GM23338 (cell line): ENCODE measurements around the gene LRTM1. TPM values are rescaled to one million over a fixed set of nuclear protein-coding genes. Genes with fewer than 3 reads are reported as not detected.

Experiments
- ATAC-seq: fragments of 200-7000 bp; cut with Tn5 transposase; 3 replicates; pipeline ENCODE4 v1.9.1; 2020
- DNase-seq: peaks from one replicate; pipeline ENCODE4 v3.0.0-alpha.2; 2015; ENCODE audit warnings: low spot score
- H2AFZ ChIP-seq: fragments of 200-600 bp; sonication (generic); 2 replicates; pipeline ENCODE4 v1.8.0; 2016; ENCODE audit warnings: antibody characterized with exemption, mild to moderate bottlenecking, moderate library complexity
- H3F3A ChIP-seq: fragments of 200-600 bp; sonication (generic); replicated peaks from 2 replicates; pipeline ENCODE4 v1.8.0; 2017; ENCODE audit warnings: antibody characterized with exemption, mixed run types, low read depth
- H3K27ac ChIP-seq: fragments of 200-600 bp; sonication (generic); 2 replicates; pipeline ENCODE4 v1.6.1; 2016; ENCODE audit warnings: low read depth
- H3K27me3 ChIP-seq: fragments of 200-600 bp; sonication (generic); 2 replicates; pipeline ENCODE4 v1.8.0; 2016; ENCODE audit warnings: mild to moderate bottlenecking, mixed run types, moderate library complexity; ENCODE audit not compliant: insufficient read depth
- H3K36me3 ChIP-seq: fragments of 200-600 bp; sonication (generic); 2 replicates; pipeline ENCODE4 v1.8.0; 2016; ENCODE audit warnings: mild to moderate bottlenecking; ENCODE audit not compliant: insufficient read depth
- H3K4me1 ChIP-seq: fragments of 200-600 bp; sonication (generic); 2 replicates; pipeline ENCODE4 v1.8.0; 2016; ENCODE audit warnings: mild to moderate bottlenecking, moderate library complexity; ENCODE audit not compliant: insufficient read depth
- H3K4me2 ChIP-seq: fragments of 200-600 bp; sonication (generic); 2 replicates; pipeline ENCODE4 v1.7.1; 2017; ENCODE audit warnings: mixed run types
- H3K4me3 ChIP-seq: fragments of 200-600 bp; sonication (generic); 2 replicates; pipeline ENCODE4 v1.6.1; 2016; ENCODE audit warnings: mixed run types
- H3K79me2 ChIP-seq: fragments of 200-600 bp; sonication (generic); replicated peaks from 2 replicates; pipeline ENCODE4 v1.8.0; 2017; ENCODE audit warnings: mild to moderate bottlenecking; ENCODE audit not compliant: insufficient read depth
- H3K9me2 ChIP-seq: fragments of 200-600 bp; sonication (generic); 2 replicates; pipeline ENCODE4 v1.8.0; 2017; ENCODE audit not compliant: insufficient read depth
- H4K20me1 ChIP-seq: fragments of 200-600 bp; sonication (generic); replicated peaks from 2 replicates; pipeline ENCODE4 v1.8.0; 2017; ENCODE audit warnings: mild to moderate bottlenecking; ENCODE audit not compliant: insufficient read depth
- H3K27ac Mint-ChIP-seq: 2 replicates; pipeline ENCODE4 v1.8.0; 2020; ENCODE audit warnings: inconsistent platforms, mild to moderate bottlenecking, moderate library complexity, mixed read lengths
- H3K27me3 Mint-ChIP-seq: 3 replicates; pipeline ENCODE4 v1.8.0; 2022; ENCODE audit warnings: low read depth, mild to moderate bottlenecking, moderate library complexity, mixed read lengths, inconsistent platforms; ENCODE audit not compliant: insufficient read depth, poor library complexity
- H3K36me3 Mint-ChIP-seq: 3 replicates; pipeline ENCODE4 v1.8.0; 2021; ENCODE audit warnings: low read depth, mild to moderate bottlenecking, inconsistent platforms, moderate library complexity, mixed read lengths
- H3K4me1 Mint-ChIP-seq: 3 replicates; pipeline ENCODE4 v1.8.0; 2020; ENCODE audit warnings: mild to moderate bottlenecking, inconsistent platforms, mixed read lengths
- H3K4me3 Mint-ChIP-seq: 3 replicates; pipeline ENCODE4 v1.8.0; 2021; ENCODE audit warnings: moderate library complexity, mild to moderate bottlenecking, inconsistent platforms, mixed read lengths
- H3K9me3 Mint-ChIP-seq: 3 replicates; pipeline ENCODE4 v1.8.0; 2020; ENCODE audit warnings: moderate library complexity, mild to moderate bottlenecking, inconsistent platforms, mixed read lengths
- CREB1 ChIP-seq: fragments of 250-450 bp; sonication (Bioruptor Pico); IDR thresholded peaks from 2 replicates; pipeline ENCODE4 v1.5.0; 2020; ENCODE audit warnings: low read depth, mild to moderate bottlenecking, moderate library complexity
- CTCF ChIP-seq, 2 experiments: fragments of 200-600 bp in 1 of 2; sonication (generic) in 1 of 2; conservative IDR thresholded peaks; 2 replicates each; pipeline versions ENCODE4 v1.5.1 to v1.6.1; 2016 to 2017; ENCODE audit warnings: antibody characterized with exemption in 2 of 2, low read depth in 2 of 2, mild to moderate bottlenecking in 2 of 2, moderate library complexity in 1 of 2
- EZH2 ChIP-seq: fragments of 200-600 bp; sonication (generic); IDR thresholded peaks from one replicate; pipeline ENCODE4 v1.8.0; 2017; ENCODE audit warnings: antibody characterized with exemption, mild to moderate bottlenecking, low read depth; ENCODE audit not compliant: unreplicated experiment
- EZH2phosphoT487 ChIP-seq: fragments of 200-600 bp; sonication (generic); IDR thresholded peaks from one replicate; pipeline ENCODE4 v1.8.1; 2018; ENCODE audit warnings: antibody characterized with exemption; ENCODE audit not compliant: unreplicated experiment
- JUNB ChIP-seq: IDR thresholded peaks from one replicate; pipeline ENCODE4 v1.6.1; 2016; ENCODE audit warnings: antibody characterized with exemption; ENCODE audit not compliant: unreplicated experiment
- NANOG ChIP-seq: IDR thresholded peaks from 2 replicates; pipeline ENCODE4 v1.6.1; 2016; ENCODE audit warnings: antibody characterized with exemption, borderline replicate concordance
- POLR2AphosphoS5 ChIP-seq: IDR thresholded peaks from 2 replicates; pipeline ENCODE4 v1.6.1; 2016; ENCODE audit warnings: antibody characterized with exemption, low read depth
- STAT1 ChIP-seq: IDR thresholded peaks from one replicate; pipeline ENCODE4 v1.6.1; 2016; ENCODE audit warnings: antibody characterized with exemption; ENCODE audit not compliant: unreplicated experiment
- ZNF114 ChIP-seq: fragments of 250-450 bp; sonication (Bioruptor Pico); IDR thresholded peaks from 2 replicates; pipeline ENCODE4 v1.5.0; 2020; ENCODE audit warnings: mild to moderate bottlenecking, moderate library complexity
- ZNF331 ChIP-seq: fragments of 250-450 bp; sonication (Bioruptor Pico); IDR thresholded peaks from 2 replicates; pipeline ENCODE4 v1.5.0; 2020; ENCODE audit warnings: low read depth, mild to moderate bottlenecking, moderate library complexity
- ZNF462 ChIP-seq: fragments of 250-450 bp; sonication (Bioruptor Pico); IDR thresholded peaks from 2 replicates; pipeline ENCODE4 v1.5.0; 2020; ENCODE audit warnings: mild to moderate bottlenecking, moderate library complexity
- polyA plus RNA-seq: library from polyadenylated mRNA; unstranded; fragments of >200 nt; fragmentation: Nextera tagmentation; extraction: Ambion mirVana; gene quantifications from 2 replicates; pipeline ENCODE4 v1.2.1, GENCODE V29; 2016
- total RNA-seq: library from RNA; depleted of rRNA; stranded (reverse); fragments of >200 nt; shearing (Covaris generic); gene quantifications from 2 replicates; pipeline ENCODE4 v1.2.3, GENCODE V29; 2014
- TF ChIP-seq, protein P1 (sequence below): IDR thresholded peaks from 2 replicates; pipeline ENCODE4 v1.6.1; 2016; ENCODE audit warnings: antibody characterized with exemption
- TF ChIP-seq, protein P2 (sequence below): IDR thresholded peaks from one replicate; pipeline ENCODE4 v1.6.1; 2018; ENCODE audit warnings: antibody characterized with exemption; ENCODE audit not compliant: unreplicated experiment

LRTM1 gene
- total and polyA plus RNA-seq, 2 experiments from 2014 or later: 0.47 TPM; not detected in 1

- H3K4me3 Mint-ChIP-seq: no peak overlapping the region
- no peak for DNase-seq
- H3K4me2 ChIP-seq: no peak overlapping the region
- H3K27me3 Mint-ChIP-seq: no peaks in the 10 kb centered on the region
- H4K20me1 ChIP-seq: no peaks in the 10 kb centered on the region; the same call in 1 of the 2 replicates
- H3K79me2 ChIP-seq: no peaks in the 10 kb centered on the region
- no peaks in the 10 kb centered on the region for H3K27me3 ChIP-seq
- H3K27ac Mint-ChIP-seq: no peak overlapping the region
- no peaks in the 10 kb centered on the region; the same call in 1 of the 2 replicates for H3K36me3 ChIP-seq
- H3K9me2 ChIP-seq: no peaks in the 10 kb centered on the region
- H3K4me1 Mint-ChIP-seq: no peaks in the 10 kb centered on the region
- peaks cover 3% of the 10 kb centered on the region; the same call in 1 of the 3 replicates for H3K36me3 Mint-ChIP-seq
- H3K9me3 Mint-ChIP-seq: no peaks in the 10 kb centered on the region
- no peak for ATAC-seq
- no peaks in the 10 kb centered on the region for H3F3A ChIP-seq
- H3K27ac ChIP-seq: no peak overlapping the region
- no peak overlapping the region for H2AFZ ChIP-seq
- TF ChIP-seq ZNF114 (CRISPR knock-in tag): no peak
- no peak for TF ChIP-seq EZH2phosphoT487
- TF ChIP-seq, protein P1, sequence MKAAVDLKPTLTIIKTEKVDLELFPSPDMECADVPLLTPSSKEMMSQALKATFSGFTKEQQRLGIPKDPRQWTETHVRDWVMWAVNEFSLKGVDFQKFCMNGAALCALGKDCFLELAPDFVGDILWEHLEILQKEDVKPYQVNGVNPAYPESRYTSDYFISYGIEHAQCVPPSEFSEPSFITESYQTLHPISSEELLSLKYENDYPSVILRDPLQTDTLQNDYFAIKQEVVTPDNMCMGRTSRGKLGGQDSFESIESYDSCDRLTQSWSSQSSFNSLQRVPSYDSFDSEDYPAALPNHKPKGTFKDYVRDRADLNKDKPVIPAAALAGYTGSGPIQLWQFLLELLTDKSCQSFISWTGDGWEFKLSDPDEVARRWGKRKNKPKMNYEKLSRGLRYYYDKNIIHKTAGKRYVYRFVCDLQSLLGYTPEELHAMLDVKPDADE: no peak
- no peak for TF ChIP-seq NANOG
- no peak for TF ChIP-seq ZNF462 (CRISPR knock-in tag)
- TF ChIP-seq, protein P2, sequence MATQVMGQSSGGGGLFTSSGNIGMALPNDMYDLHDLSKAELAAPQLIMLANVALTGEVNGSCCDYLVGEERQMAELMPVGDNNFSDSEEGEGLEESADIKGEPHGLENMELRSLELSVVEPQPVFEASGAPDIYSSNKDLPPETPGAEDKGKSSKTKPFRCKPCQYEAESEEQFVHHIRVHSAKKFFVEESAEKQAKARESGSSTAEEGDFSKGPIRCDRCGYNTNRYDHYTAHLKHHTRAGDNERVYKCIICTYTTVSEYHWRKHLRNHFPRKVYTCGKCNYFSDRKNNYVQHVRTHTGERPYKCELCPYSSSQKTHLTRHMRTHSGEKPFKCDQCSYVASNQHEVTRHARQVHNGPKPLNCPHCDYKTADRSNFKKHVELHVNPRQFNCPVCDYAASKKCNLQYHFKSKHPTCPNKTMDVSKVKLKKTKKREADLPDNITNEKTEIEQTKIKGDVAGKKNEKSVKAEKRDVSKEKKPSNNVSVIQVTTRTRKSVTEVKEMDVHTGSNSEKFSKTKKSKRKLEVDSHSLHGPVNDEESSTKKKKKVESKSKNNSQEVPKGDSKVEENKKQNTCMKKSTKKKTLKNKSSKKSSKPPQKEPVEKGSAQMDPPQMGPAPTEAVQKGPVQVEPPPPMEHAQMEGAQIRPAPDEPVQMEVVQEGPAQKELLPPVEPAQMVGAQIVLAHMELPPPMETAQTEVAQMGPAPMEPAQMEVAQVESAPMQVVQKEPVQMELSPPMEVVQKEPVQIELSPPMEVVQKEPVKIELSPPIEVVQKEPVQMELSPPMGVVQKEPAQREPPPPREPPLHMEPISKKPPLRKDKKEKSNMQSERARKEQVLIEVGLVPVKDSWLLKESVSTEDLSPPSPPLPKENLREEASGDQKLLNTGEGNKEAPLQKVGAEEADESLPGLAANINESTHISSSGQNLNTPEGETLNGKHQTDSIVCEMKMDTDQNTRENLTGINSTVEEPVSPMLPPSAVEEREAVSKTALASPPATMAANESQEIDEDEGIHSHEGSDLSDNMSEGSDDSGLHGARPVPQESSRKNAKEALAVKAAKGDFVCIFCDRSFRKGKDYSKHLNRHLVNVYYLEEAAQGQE: no peak
- TF ChIP-seq CTCF (conservative IDR thresholded peaks at IDR 0.05; ENCODE audit: low read depth in 2 of 2): no peak
- no peak for TF ChIP-seq EZH2
- TF ChIP-seq ZNF331 (CRISPR knock-in tag): no peak
- TF ChIP-seq STAT1: no peak
- no peak for TF ChIP-seq JUNB
- TF ChIP-seq CREB1: no peak
- TF ChIP-seq POLR2AphosphoS5: no peak
- no peaks in the 10 kb centered on the region for H3K4me1 ChIP-seq
- no peak overlapping the region for H3K4me3 ChIP-seq
Observed at GRCh38 chr3:54905920-54906319, 21.9 kb downstream of the LRTM1 start.
